HCT116 (cell line): ENCODE results near the gene GRM4. TPM values are rescaled to one million over a fixed set of nuclear protein-coding genes. Genes with fewer than 3 reads are reported as not detected.

Experiments
- ATAC-seq: fragments of 200-7000 bp; cut with Tn5 transposase; 2 replicates; pipeline ENCODE4 v1.9.1; 2020; ENCODE audit warnings: mild to moderate bottlenecking, moderate library complexity
- BruUV-seq: library from RNA; stranded (reverse); fragments of 400-500 nt; replicated peaks from 2 replicates; lab custom pipeline; 2021; lab: Mats Ljungman, UMichigan
- CTCF ChIA-PET: fragments of 300-600 bp; sonication (Branson Sonifier 250); formaldehyde crosslinking; loops from one replicate; lab custom pipeline; 2021; ENCODE audit warnings: antibody characterized with exemption; lab: Charles Lee
- POLR2A ChIA-PET: fragments of 300-600, 350-600 bp; sonication (Branson Sonifier 250); formaldehyde crosslinking; loops from one replicate; lab custom pipeline; 2021; ENCODE audit warnings: antibody characterized with exemption; lab: Charles Lee
- RAD21 ChIA-PET, 2 experiments: fragments of 300-600 bp; sonication (Branson Sonifier 250); formaldehyde crosslinking; loops; one replicate each; lab custom pipeline; 2023; ENCODE audit warnings: low total read pairs in 2 of 2; ENCODE audit not compliant: uncharacterized antibody in 2 of 2, unreplicated experiment in 2 of 2, low non-redundant PET in 1 of 2; lab: Charles Lee
- DNase-seq: peaks from one replicate; pipeline ENCODE4 v3.0.0-alpha.2; 2010; ENCODE audit warnings: low read depth, low spot score
- H2AFZ ChIP-seq: fragments of 200-600 bp; shearing (Covaris generic), sonication (generic); 2 replicates; pipeline ENCODE4 v1.6.1; 2017; ENCODE audit warnings: low read depth, mixed run types, mixed read lengths, antibody characterized with exemption, low read length; ENCODE audit not compliant: poor library complexity, severe bottlenecking
- H3K27ac ChIP-seq: 2 replicates; pipeline ENCODE4 v1.5.1; 2012; ENCODE audit warnings: low read depth, low read length
- H3K27me3 ChIP-seq: fragments of 200-600 bp; sonication (generic); 2 replicates; pipeline ENCODE4 v1.6.1; 2016; ENCODE audit warnings: mixed run types, low read length, mixed read lengths; ENCODE audit not compliant: insufficient read depth
- H3K36me3 ChIP-seq, 2 experiments: fragments of 200-500 bp in 1 of 2; fragments of 200-600 bp in 1 of 2; sonication (Bioruptor generic) in 1 of 2; sonication (generic) in 1 of 2; 2 replicates each; pipeline versions ENCODE4 v1.5.1 to v1.6.1; 2014 to 2016; ENCODE audit warnings: low read length in 2 of 2, inconsistent platforms in 1 of 2, mixed read lengths in 1 of 2, mixed run types in 1 of 2; ENCODE audit not compliant: insufficient read depth in 2 of 2, control insufficient read depth in 1 of 2
- H3K4me1 ChIP-seq, 2 experiments: fragments of 200-600 bp in 1 of 2; sonication (generic) in 1 of 2; 2 replicates each; pipeline versions ENCODE4 v1.5.1 to v1.6.1; 2012 to 2017; ENCODE audit warnings: low read length in 2 of 2, inconsistent platforms in 1 of 2, mild to moderate bottlenecking in 1 of 2, mixed read lengths in 1 of 2, mixed run types in 1 of 2, moderate library complexity in 1 of 2; ENCODE audit not compliant: insufficient read depth in 2 of 2, control insufficient read depth in 1 of 2
- H3K4me2 ChIP-seq: fragments of 200-600 bp; sonication (generic); 2 replicates; pipeline ENCODE4 v1.6.1; 2017; ENCODE audit warnings: mixed run types, low read length, mixed read lengths
- H3K4me3 ChIP-seq, 2 experiments: fragments of 200-600 bp in 1 of 2; sonication (generic) in 1 of 2; replicated peaks in 1 of 2; 2 replicates each; pipeline ENCODE4 v1.5.1; 2011 to 2016; ENCODE audit warnings: low read length in 2 of 2, control low read depth in 1 of 2, low read depth in 1 of 2, mild to moderate bottlenecking in 1 of 2, mixed read lengths in 1 of 2, mixed run types in 1 of 2
- H3K79me2 ChIP-seq: fragments of 200-600 bp; sonication (generic); 2 replicates; pipeline ENCODE4 v1.6.1; 2017; ENCODE audit warnings: mild to moderate bottlenecking, mixed run types, low read length, moderate library complexity, mixed read lengths; ENCODE audit not compliant: insufficient read depth
- H3K9ac ChIP-seq: fragments of 200-600 bp; sonication (generic); 2 replicates; pipeline ENCODE4 v1.6.1; 2016; ENCODE audit warnings: low read length, mixed read lengths
- H3K9me2 ChIP-seq: fragments of 200-600 bp; sonication (generic), shearing (Covaris generic); 2 replicates; pipeline ENCODE4 v1.6.1; 2017; ENCODE audit warnings: mixed run types, mild to moderate bottlenecking, moderate library complexity; ENCODE audit not compliant: insufficient read depth
- H3K9me3 ChIP-seq, 2 experiments: fragments of 200-500 bp in 1 of 2; fragments of 200-600 bp in 1 of 2; sonication (Bioruptor generic) in 1 of 2; sonication (generic) in 1 of 2; 2 replicates each; pipeline ENCODE4 v1.6.1; 2014 to 2017; ENCODE audit warnings: low read length in 2 of 2, mixed read lengths in 2 of 2, inconsistent platforms in 1 of 2, low read depth in 1 of 2, mild to moderate bottlenecking in 1 of 2, mixed run types in 1 of 2, moderate library complexity in 1 of 2; ENCODE audit not compliant: control insufficient read depth in 1 of 2, insufficient read depth in 1 of 2
- H4K20me1 ChIP-seq: fragments of 200-600 bp; sonication (generic), shearing (Covaris generic); 2 replicates; pipeline ENCODE4 v1.6.1; 2017; ENCODE audit warnings: mixed run types, mild to moderate bottlenecking, moderate library complexity; ENCODE audit not compliant: insufficient read depth
- POLR2AphosphoS5 ChIP-seq: IDR thresholded peaks from 2 replicates; pipeline ENCODE4 v1.6.1; 2011; ENCODE audit warnings: mild to moderate bottlenecking, low read depth, low read length, moderate library complexity
- RAD21 ChIP-seq: IDR thresholded peaks from 2 replicates; pipeline ENCODE4 v1.6.1; 2012; ENCODE audit warnings: low read depth, mild to moderate bottlenecking
- SRF ChIP-seq: IDR thresholded peaks from 2 replicates; pipeline ENCODE4 v1.6.1; 2012; ENCODE audit warnings: low read depth
- TCF7L2 ChIP-seq: IDR thresholded peaks from 2 replicates; pipeline ENCODE4 v1.7.0; 2011; ENCODE audit warnings: borderline replicate concordance, inconsistent platforms; ENCODE audit not compliant: insufficient read depth, insufficient read length; ENCODE audit errors: extremely low read depth
- YY1 ChIP-seq: IDR thresholded peaks from 2 replicates; pipeline ENCODE4 v1.6.1; 2011; ENCODE audit warnings: low read length, low read depth, moderate library complexity, mild to moderate bottlenecking; ENCODE audit not compliant: insufficient replicate concordance; ENCODE audit errors: extremely low read depth
- ZFX ChIP-seq: fragments of 450-650 bp; IDR thresholded peaks from 2 replicates; pipeline ENCODE4 v1.6.1; 2017
- ZNF274 ChIP-seq: fragments of 200-500 bp; sonication (Bioruptor generic); IDR thresholded peaks from 2 replicates; pipeline ENCODE4 v1.6.1; 2014; ENCODE audit warnings: mild to moderate bottlenecking, low read depth, low read length, inconsistent platforms
- intact Hi-C: fragments of 100-400 bp; cut with micrococcal nuclease; formaldehyde crosslinking; loops from 2 replicates; pipeline ENCODE4 v1.10.0; 2022
- total RNA-seq: library from RNA; stranded (reverse); gene quantifications from one replicate; pipeline ENCODE4 v1.2.1, GENCODE V29; 2021; ENCODE audit not compliant: unreplicated experiment
- TF ChIP-seq, protein P1 (sequence below): IDR thresholded peaks from 2 replicates; pipeline ENCODE4 v1.6.1; 2012
- TF ChIP-seq, protein P2 (sequence below): IDR thresholded peaks from 2 replicates; pipeline ENCODE4 v1.6.1; 2012
- TF ChIP-seq, protein P3 (sequence below), 3 experiments: fragments of 200-600 bp in 1 of 3; sonication (generic) in 1 of 3; IDR thresholded peaks in 2 of 3; conservative IDR thresholded peaks in 1 of 3; 2 replicates each; pipeline ENCODE4 v1.5.1; 2012 to 2017; ENCODE audit warnings: low read depth in 2 of 3, low read length in 2 of 3, antibody characterized with exemption in 1 of 3, borderline replicate concordance in 1 of 3, control low read depth in 1 of 3, mild to moderate bottlenecking in 1 of 3, mixed read lengths in 1 of 3, mixed run types in 1 of 3, moderate library complexity in 1 of 3; ENCODE audit not compliant: insufficient read depth in 1 of 3
- TF ChIP-seq, protein P4 (sequence below): IDR thresholded peaks from 2 replicates; pipeline ENCODE4 v1.6.1; 2011; ENCODE audit warnings: mild to moderate bottlenecking, low read length, moderate library complexity; ENCODE audit not compliant: insufficient replicate concordance; ENCODE audit errors: extremely low read depth

Gene GRM4
- total RNA-seq, 1 experiment from 2014 or later: 2.6 TPM

DNA sequence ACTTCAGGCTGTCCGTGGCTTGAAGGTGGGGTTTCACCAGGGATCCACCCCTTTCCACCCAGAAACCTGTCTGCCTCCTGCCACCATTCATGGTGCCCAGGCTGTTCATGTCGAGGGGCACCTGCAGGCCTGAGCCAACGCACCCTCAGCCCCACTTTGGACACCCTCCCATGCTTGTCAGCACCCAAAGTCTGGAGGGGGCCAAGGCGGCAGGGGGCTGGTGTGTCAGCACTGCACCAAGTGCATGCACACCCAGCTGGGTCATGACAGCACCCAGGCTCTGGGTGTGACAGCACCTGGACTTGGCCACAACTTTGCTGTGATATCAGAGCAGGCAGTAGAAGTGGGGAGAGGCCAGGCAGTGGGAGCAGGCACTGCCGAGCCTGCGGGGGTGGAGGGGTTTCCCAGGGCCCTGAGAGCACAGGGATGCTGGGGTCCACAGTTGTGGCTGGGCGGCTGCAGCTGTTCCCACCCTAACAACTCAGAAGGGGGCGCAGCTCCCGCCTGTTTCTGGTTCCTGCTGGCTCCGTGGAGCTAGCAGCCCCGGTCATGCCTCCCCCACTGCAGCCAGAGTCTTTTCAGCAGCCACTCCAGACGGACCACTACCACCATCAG, 33.3 kb upstream of the GRM4 start:
- POLR2A ChIA-PET: no interaction called here

More for the DNA sequence above, 33.3 kb upstream of the GRM4 start:
- no peak for ATAC-seq
- Histone ChIP-seq H3K36me3 (no peaks in the 10 kb centered on the region), H3K4me1 (no peaks in the 10 kb centered on the region), H3K9me2 (no peaks in the 10 kb centered on the region), H3K4me2 (no peak overlapping the region), H3K27me3 (no peaks in the 10 kb centered on the region), H3K27ac (no peak overlapping the region), H3K9ac (no peak overlapping the region), H3K9me3 (no peaks in the 10 kb centered on the region), H4K20me1 (no peaks in the 10 kb centered on the region), H3K79me2 (no peaks in the 10 kb centered on the region), H3K4me3 (no peak overlapping the region), H2AFZ (no peak overlapping the region)
- DNase-seq: no peak
- CTCF ChIA-PET: no interaction called here
- TF ChIP-seq POLR2AphosphoS5 (no peak), TCF7L2 (no peak), ZFX (no peak), RAD21 (no peak), YY1 (no peak), SRF (no peak), ZNF274 (no peak)
- TF ChIP-seq, protein P1, sequence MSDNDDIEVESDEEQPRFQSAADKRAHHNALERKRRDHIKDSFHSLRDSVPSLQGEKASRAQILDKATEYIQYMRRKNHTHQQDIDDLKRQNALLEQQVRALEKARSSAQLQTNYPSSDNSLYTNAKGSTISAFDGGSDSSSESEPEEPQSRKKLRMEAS: no peak
- TF ChIP-seq, protein P2, sequence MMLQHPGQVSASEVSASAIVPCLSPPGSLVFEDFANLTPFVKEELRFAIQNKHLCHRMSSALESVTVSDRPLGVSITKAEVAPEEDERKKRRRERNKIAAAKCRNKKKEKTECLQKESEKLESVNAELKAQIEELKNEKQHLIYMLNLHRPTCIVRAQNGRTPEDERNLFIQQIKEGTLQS: no peak
- TF ChIP-seq, protein P3, sequence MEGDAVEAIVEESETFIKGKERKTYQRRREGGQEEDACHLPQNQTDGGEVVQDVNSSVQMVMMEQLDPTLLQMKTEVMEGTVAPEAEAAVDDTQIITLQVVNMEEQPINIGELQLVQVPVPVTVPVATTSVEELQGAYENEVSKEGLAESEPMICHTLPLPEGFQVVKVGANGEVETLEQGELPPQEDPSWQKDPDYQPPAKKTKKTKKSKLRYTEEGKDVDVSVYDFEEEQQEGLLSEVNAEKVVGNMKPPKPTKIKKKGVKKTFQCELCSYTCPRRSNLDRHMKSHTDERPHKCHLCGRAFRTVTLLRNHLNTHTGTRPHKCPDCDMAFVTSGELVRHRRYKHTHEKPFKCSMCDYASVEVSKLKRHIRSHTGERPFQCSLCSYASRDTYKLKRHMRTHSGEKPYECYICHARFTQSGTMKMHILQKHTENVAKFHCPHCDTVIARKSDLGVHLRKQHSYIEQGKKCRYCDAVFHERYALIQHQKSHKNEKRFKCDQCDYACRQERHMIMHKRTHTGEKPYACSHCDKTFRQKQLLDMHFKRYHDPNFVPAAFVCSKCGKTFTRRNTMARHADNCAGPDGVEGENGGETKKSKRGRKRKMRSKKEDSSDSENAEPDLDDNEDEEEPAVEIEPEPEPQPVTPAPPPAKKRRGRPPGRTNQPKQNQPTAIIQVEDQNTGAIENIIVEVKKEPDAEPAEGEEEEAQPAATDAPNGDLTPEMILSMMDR (IDR thresholded peaks at IDR 0.05 in 2 of 3, conservative IDR thresholded peaks at IDR 0.05 in 1 of 3; ENCODE audit: borderline replicate concordance in 1 of 3, insufficient read depth in 1 of 3, low read depth in 2 of 3, low read length in 2 of 3): no peak
- TF ChIP-seq, protein P4, sequence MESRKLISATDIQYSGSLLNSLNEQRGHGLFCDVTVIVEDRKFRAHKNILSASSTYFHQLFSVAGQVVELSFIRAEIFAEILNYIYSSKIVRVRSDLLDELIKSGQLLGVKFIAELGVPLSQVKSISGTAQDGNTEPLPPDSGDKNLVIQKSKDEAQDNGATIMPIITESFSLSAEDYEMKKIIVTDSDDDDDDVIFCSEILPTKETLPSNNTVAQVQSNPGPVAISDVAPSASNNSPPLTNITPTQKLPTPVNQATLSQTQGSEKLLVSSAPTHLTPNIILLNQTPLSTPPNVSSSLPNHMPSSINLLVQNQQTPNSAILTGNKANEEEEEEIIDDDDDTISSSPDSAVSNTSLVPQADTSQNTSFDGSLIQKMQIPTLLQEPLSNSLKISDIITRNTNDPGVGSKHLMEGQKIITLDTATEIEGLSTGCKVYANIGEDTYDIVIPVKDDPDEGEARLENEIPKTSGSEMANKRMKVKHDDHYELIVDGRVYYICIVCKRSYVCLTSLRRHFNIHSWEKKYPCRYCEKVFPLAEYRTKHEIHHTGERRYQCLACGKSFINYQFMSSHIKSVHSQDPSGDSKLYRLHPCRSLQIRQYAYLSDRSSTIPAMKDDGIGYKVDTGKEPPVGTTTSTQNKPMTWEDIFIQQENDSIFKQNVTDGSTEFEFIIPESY: no peak
- RAD21 ChIA-PET: no interaction called here
- no TSS peak for BruUV-seq
- intact Hi-C loops: no loop called here
